ENCODE measurements around the gene RNF103.

DNA sequence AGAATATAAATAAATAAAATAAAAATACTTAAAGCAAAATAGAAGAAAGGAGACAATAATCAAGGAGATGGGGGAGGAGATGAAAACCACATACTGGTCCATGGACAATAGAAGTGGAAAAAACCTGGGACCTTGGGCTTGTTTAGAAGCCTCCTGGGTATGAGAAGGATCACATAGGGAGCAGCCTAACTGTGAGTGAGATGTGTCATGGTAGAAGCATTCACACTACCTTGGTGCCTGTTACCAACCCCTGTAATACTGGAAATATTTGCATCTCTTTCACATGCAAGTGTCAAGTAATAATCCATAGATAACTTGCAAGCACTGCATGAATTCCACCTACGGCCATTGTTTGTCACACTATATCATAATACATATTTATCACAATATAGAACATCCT, 23.2 kb upstream of the RNF103 start:
- TF ChIP-seq PHF8 (conservative IDR thresholded peaks at IDR 0.05; ENCODE audit: low read depth, low read length) (no peak), CEBPB (IDR thresholded peaks at IDR 0.05; ENCODE audit: low read depth, low read length) (no peak), EZH2 (IDR thresholded peaks at IDR 0.05; ENCODE audit: low read depth, low read length, severe bottlenecking) (no peak)
- TF ChIP-seq, protein P1, sequence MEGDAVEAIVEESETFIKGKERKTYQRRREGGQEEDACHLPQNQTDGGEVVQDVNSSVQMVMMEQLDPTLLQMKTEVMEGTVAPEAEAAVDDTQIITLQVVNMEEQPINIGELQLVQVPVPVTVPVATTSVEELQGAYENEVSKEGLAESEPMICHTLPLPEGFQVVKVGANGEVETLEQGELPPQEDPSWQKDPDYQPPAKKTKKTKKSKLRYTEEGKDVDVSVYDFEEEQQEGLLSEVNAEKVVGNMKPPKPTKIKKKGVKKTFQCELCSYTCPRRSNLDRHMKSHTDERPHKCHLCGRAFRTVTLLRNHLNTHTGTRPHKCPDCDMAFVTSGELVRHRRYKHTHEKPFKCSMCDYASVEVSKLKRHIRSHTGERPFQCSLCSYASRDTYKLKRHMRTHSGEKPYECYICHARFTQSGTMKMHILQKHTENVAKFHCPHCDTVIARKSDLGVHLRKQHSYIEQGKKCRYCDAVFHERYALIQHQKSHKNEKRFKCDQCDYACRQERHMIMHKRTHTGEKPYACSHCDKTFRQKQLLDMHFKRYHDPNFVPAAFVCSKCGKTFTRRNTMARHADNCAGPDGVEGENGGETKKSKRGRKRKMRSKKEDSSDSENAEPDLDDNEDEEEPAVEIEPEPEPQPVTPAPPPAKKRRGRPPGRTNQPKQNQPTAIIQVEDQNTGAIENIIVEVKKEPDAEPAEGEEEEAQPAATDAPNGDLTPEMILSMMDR (IDR thresholded peaks at IDR 0.05; ENCODE audit: control extremely low read depth in 1 of 3, insufficient read depth in 1 of 3, low read depth in 1 of 3, low read length in 3 of 3) = no peak

Measured in H1 (cell line).